Breast epithelium (tissue), 3 donors: ENCODE results near the gene PYROXD2.

Experiments used
- POLR2A ChIP-seq: fragments of 450-650 bp; IDR thresholded peaks from one replicate; pipeline ENCODE4 v1.6.1; 2016; ENCODE audit warnings: antibody characterized with exemption, mild to moderate bottlenecking, moderate library complexity
- POLR2AphosphoS5 ChIP-seq, 3 donors: sonication (generic); formaldehyde crosslinking; IDR thresholded peaks; one replicate each; pipeline ENCODE4 v1.6.1; 2017; ENCODE audit warnings: antibody characterized with exemption in 3 of 3
- TF ChIP-seq, protein P1 (sequence below), 3 donors: fragments of 450-650 bp; IDR thresholded peaks; one replicate each; pipeline ENCODE4 v1.5.1; 2016 to 2017; ENCODE audit warnings: antibody characterized with exemption in 3 of 3, mild to moderate bottlenecking in 3 of 3, moderate library complexity in 3 of 3

GRCh38 chr10:98416606-98417388 lies 1.8 kb upstream of the PYROXD2 start:
- TF ChIP-seq, protein P1, sequence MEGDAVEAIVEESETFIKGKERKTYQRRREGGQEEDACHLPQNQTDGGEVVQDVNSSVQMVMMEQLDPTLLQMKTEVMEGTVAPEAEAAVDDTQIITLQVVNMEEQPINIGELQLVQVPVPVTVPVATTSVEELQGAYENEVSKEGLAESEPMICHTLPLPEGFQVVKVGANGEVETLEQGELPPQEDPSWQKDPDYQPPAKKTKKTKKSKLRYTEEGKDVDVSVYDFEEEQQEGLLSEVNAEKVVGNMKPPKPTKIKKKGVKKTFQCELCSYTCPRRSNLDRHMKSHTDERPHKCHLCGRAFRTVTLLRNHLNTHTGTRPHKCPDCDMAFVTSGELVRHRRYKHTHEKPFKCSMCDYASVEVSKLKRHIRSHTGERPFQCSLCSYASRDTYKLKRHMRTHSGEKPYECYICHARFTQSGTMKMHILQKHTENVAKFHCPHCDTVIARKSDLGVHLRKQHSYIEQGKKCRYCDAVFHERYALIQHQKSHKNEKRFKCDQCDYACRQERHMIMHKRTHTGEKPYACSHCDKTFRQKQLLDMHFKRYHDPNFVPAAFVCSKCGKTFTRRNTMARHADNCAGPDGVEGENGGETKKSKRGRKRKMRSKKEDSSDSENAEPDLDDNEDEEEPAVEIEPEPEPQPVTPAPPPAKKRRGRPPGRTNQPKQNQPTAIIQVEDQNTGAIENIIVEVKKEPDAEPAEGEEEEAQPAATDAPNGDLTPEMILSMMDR (IDR thresholded peaks at IDR 0.05), result no peak
- no peak for TF ChIP-seq POLR2A
- no peak for TF ChIP-seq POLR2AphosphoS5 (IDR thresholded peaks at IDR 0.05)
